ENCODE measurements around the gene TMEM147.

TMEM147 gene

DNA sequence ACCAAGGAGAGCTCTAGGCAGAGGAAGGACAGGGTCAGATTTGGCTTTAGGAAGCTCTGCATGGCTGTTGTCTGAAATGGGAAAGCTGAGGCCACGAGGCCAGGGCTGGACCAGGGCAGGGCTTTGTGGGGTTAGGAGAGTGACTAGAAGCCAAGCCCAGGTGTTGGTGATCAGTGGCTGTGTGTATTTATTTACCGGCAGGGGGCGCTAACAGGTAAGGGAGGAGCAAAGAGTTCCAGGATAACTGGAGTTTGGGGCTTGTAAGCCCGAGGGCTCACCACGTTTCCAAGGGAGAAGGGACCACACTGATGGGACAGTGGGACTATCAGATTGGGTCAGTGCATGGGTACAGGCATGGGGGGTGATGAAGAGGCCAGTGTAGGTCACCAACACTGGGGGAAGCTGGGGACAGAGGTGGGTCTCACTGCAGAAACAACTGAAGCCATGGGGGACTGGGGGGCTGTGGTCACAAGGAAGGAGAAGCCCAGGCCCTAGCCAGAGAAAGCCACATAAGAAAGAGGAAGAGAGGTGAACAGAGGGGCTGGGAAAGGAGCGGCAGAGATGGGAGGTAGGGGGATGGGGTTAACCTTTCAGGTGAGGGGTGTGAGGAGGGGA, 3.9 kb downstream of the TMEM147 start:
- peak; percentile 85 for DNase-seq (ENCODE audit: low spot score)

DNA sequence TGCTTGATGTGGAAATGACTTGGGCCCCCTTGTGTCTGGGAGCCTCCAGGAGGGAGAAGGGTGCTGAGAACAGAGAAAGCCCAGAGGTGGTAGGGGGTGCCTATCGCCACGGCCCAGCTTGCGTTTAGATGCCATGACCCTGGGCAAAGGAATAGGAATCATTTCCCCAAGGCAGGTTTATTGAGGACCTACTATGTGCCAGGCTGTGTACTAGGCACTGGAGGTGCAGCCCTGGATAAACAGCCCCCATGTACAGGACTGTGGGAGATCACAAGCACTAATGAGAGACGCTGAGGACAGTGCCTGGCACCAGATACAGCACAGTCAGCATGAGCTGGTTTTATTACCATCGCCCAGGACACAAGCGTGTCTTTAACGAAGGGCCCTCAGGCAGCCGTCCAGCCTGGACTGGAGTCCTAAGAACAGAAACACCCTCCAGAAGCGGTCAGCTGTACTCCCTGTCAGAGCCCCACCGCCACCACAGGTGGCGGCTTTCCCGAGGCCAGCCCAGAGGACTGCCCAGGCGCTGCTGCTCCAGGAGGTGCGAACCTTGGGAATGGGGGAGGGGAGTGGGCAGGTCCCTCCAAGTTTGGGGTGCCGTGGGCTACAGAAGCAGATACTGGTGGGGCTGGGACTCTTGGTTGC, 4.6 kb downstream of the TMEM147 start:
- DNase-seq (ENCODE audit: low spot score) = no peak

GRCh38 chr19:35551091-35551810, 5.8 kb downstream of the TMEM147 start:
- DNase-seq (ENCODE audit: low spot score) = no peak

GRCh38 chr19:35552534-35553384, 7.3 kb downstream of the TMEM147 start:
- DNase-seq (ENCODE audit: low spot score) = no peak

DNA sequence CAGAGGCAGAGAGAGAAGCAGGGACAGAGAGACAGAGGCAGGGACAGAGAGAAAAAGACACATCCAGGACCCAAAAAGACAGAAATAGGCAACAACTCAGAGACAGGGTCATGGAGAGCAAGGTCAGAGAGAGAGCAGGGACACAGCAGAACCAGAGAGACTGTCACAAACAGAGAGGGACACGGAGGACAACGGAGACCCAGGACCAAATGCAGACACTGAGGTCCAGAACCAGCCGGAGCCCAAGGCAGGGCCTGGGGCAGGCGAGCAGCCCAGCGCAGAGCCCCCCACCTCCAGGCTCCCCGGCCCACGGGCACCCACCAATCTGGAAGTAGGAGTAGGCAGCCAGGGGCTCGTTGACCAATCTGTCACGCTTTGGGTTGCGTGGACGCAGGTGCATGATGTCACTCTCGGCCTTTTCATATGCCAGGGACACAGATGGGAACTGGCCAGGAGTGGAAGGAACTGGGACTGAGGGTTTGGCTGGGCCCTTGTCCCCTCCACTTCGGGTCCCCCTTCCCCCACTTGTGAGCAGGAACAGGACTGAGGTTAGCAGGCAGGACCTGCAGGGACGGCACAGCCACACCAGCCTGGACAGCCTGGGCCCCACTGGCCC, 8.1 kb downstream of the TMEM147 start:
- no peak for DNase-seq (ENCODE audit: low spot score)

GRCh38 chr19:35554076-35554475, 8.7 kb downstream of the TMEM147 start:
- DNase-seq (ENCODE audit: low spot score) = no peak

GRCh38 chr19:35555301-35556005, 10.0 kb downstream of the TMEM147 start:
- peak; percentile 46 for DNase-seq (ENCODE audit: low spot score)

DNA sequence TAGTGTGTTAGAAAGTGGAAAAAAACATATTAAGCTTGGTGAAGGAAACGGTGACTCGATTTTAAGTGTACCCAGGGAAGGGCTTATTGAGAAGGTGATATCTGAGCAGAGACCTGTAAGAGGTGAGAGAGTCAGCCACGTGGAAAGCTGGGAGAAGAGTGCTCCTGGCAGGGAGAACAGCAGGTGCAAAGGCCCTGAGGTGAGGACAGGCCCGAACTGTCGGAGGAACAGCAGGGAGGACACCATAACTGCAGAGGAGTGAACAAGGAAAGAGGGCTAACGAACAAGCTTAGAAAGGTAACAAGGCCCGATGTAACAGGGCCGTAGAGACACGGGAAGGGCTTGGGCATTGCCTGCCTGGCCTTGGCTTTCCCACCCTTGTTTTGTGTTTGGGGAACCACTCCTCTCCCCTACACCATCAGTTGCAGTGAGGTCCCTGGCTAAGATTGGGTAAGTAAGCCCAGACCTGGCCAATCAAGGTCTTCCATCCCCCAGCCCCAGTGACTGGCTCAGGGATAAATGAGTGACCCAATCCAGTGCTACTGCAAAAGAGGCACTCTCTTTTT, 10.7 kb downstream of the TMEM147 start:
- no peak for DNase-seq (ENCODE audit: low spot score)

DNA sequence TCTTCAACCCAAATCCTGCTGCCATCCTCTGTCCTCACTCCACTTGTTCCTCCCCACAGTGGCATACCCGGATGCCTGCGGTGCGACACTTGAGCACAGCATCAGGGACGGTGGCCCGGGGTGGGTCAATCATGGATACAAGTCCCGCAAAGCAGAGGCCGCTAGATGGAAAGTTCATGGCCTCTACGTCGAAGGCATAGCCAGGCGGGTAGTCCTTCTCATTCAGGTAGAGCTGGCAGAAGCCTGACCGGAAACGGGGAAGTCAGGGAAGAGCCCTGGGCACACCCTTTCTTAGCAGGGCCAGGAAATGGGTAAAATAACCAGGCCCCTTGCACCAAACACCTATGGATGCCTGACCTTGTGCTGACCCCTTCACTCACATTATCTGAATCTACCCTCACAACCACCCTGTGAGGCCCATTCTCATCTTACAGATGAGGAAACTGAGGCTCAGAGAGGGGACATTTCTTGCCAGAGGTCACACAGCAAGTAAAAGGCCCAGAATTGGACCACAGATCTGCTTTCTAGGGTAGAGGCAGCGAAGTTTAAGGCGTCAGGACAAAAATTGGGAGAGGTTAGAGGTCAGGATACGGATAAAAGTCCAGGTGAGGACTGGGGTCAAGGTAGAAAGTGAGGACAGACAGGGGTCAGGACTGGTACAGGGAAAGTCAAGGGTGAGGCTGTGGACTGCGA, 11.6 kb downstream of the TMEM147 start:
- DNase-seq (ENCODE audit: low spot score) = no peak

GRCh38 chr19:35557539-35558399, 12.3 kb downstream of the TMEM147 start:
- peak; percentile 86 for DNase-seq (ENCODE audit: low spot score)

GRCh38 chr19:35558400-35559280, 13.2 kb downstream of the TMEM147 start:
- DNase-seq (ENCODE audit: low spot score) = no peak

DNA sequence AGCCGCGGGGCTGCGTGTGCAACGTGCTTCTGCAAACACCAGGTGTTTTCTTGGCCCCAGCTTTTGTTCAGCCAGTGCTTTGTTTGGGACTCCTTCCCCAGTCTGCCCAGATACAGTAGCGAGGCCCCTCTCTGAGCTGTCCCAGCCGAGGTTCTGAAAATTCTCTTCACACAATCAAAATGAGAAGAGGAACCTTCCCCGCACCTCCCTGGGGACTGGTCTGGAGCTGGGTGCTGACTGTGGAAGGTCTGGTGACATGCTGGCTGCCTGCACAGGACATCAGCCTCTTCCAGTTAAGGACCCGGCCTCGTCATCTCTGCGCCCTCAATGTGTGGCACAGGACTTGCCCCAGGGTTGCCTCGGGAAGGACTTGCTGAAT, 13.8 kb downstream of the TMEM147 start:
- DNase-seq (ENCODE audit: low spot score) = peak; percentile 67

GRCh38 chr19:35559781-35560180, 14.4 kb downstream of the TMEM147 start:
- DNase-seq (ENCODE audit: low spot score) = no peak

DNA sequence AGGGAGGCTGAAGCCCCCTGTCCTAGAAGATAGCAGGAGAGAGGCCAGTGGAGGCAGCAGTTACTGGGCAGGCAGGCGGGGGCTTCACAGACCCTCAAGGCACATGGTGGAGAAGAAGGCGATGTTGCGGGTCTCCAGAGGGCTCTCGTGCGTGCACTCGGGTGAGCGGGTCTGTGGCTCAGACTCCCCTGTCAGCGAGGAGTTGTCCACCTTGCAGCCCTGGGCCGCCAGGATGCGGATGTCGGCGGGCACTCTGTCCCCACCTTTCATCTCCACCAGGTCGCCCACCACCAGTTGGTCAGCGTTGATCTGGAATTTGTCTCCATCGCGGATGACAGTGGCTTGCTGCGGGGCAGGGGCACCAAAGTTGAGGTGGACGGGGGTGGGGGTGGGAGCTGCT, 14.8 kb downstream of the TMEM147 start:
- no peak for DNase-seq (ENCODE audit: low spot score)

- DNase-seq (ENCODE audit: low spot score) = no peak
Measured at GRCh38 chr19:35560677-35561076, 15.3 kb downstream of the TMEM147 start.

GRCh38 chr19:35561436-35561835, 16.0 kb downstream of the TMEM147 start:
- no peak for DNase-seq (ENCODE audit: low spot score)

DNA sequence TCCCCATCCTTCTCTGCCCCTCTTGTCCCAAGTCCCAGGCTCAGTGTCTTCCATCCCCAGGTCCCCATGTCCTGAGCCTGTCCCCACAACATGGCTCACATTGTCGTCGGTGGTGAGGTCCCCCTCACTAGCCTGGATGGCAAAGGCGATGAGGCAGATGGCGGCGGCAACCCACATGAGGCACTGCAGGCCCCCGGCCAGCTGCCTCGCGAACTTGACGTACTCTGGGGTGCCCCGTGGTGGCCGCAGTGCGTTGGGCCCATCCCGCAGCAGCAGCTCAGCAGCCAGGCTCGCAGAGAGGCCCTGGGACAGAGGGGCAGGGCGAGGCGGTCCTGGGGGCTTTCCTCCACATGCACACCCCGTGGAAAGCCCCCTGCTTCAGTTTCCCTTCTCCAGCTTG, 16.9 kb downstream of the TMEM147 start:
- no peak for DNase-seq (ENCODE audit: low spot score)

DNA sequence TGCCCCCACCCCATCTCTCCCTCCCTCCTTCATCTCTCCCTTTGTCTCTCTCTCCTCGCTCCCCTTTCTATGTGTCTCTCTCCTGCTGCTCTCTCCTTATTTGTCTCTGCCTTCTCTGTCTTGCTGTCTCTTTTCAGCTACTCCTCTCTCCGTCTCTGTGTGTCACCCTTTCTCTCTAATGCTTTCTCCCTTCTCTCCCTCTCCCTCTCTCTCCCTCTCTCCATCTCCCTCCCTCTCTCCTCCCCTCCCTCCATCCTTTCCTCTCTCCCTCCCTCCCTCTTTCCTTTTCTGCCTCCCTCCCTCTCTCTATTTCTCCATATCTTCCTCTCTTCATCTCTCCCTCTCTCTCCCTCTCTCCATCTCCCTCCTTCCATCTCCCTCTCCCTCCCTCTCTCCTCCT, 17.4 kb downstream of the TMEM147 start:
- DNase-seq (ENCODE audit: low spot score) = no peak
